Neural progenitor cell (in vitro differentiated cells): ENCODE results near the gene EPN2. TPM values are rescaled to one million over a fixed set of nuclear protein-coding genes. Genes with fewer than 3 reads are reported as not detected.

Source experiments
- DNase-seq: peaks from one replicate; pipeline ENCODE4 v3.0.0-alpha.2; 2016; ENCODE audit warnings: low spot score
- H2AFZ ChIP-seq: fragments of 200-600 bp; sonication (generic); replicated peaks from 2 replicates; pipeline ENCODE4 v1.6.1; 2016; ENCODE audit warnings: antibody characterized with exemption
- H3F3A ChIP-seq: fragments of 200-600 bp; sonication (generic); 2 replicates; pipeline ENCODE4 v1.6.1; 2016; ENCODE audit warnings: antibody characterized with exemption, low read depth
- H3K27ac ChIP-seq: fragments of 200-600 bp; sonication (generic); 2 replicates; pipeline ENCODE4 v1.5.1; 2016; ENCODE audit warnings: mild to moderate bottlenecking
- H3K27me3 ChIP-seq: fragments of 200-600 bp; sonication (generic); 2 replicates; pipeline ENCODE4 v1.6.1; 2016; ENCODE audit warnings: mild to moderate bottlenecking, moderate library complexity
- H3K36me3 ChIP-seq: fragments of 200-600 bp; sonication (generic); 2 replicates; pipeline ENCODE4 v1.5.1; 2016
- H3K4me1 ChIP-seq: fragments of 200-600 bp; sonication (generic); 2 replicates; pipeline ENCODE4 v1.6.1; 2016; ENCODE audit warnings: mixed run types
- H3K4me2 ChIP-seq: fragments of 200-600 bp; sonication (generic); 2 replicates; pipeline ENCODE4 v1.6.1; 2016
- H3K4me3 ChIP-seq: fragments of 200-600 bp; sonication (generic); 2 replicates; pipeline ENCODE4 v1.5.1; 2016
- H3K79me2 ChIP-seq: fragments of 200-600 bp; sonication (generic); 2 replicates; pipeline ENCODE4 v1.6.1; 2016; ENCODE audit warnings: low read depth
- H3K9ac ChIP-seq: fragments of 200-600 bp; sonication (generic); 2 replicates; pipeline ENCODE4 v1.6.1; 2016
- H3K9me3 ChIP-seq: fragments of 200-600 bp; sonication (generic); 2 replicates; pipeline ENCODE4 v1.5.1; 2016; ENCODE audit warnings: low read depth
- H4K20me1 ChIP-seq: fragments of 200-600 bp; sonication (generic); 2 replicates; pipeline ENCODE4 v1.6.1; 2016; ENCODE audit warnings: low read depth
- H3K27ac Mint-ChIP-seq: 3 replicates; pipeline ENCODE4 v1.8.0; 2021; ENCODE audit warnings: mixed read lengths
- H3K27me3 Mint-ChIP-seq: 2 replicates; pipeline ENCODE4 v1.8.0; 2022; ENCODE audit warnings: low read depth, mild to moderate bottlenecking, inconsistent platforms, moderate library complexity, mixed read lengths; ENCODE audit not compliant: insufficient read depth
- H3K36me3 Mint-ChIP-seq: 3 replicates; pipeline ENCODE4 v1.8.0; 2021; ENCODE audit warnings: mixed read lengths
- H3K4me1 Mint-ChIP-seq: 3 replicates; pipeline ENCODE4 v1.8.0; 2021; ENCODE audit warnings: mixed read lengths
- H3K4me3 Mint-ChIP-seq: 3 replicates; pipeline ENCODE4 v1.8.0; 2021; ENCODE audit warnings: mild to moderate bottlenecking, moderate library complexity, mixed read lengths
- H3K9me3 Mint-ChIP-seq: 3 replicates; pipeline ENCODE4 v1.8.0; 2020; ENCODE audit warnings: mixed read lengths
- EZH2 ChIP-seq: fragments of 200-600 bp; sonication (generic); IDR thresholded peaks from 2 replicates; pipeline ENCODE4 v1.6.1; 2017; ENCODE audit warnings: antibody characterized with exemption, mild to moderate bottlenecking, moderate library complexity
- EZH2phosphoT487 ChIP-seq: fragments of 200-600 bp; sonication (generic); IDR thresholded peaks from 2 replicates; pipeline ENCODE4 v1.6.1; 2017; ENCODE audit warnings: antibody characterized with exemption
- microRNA counts: library from miRNA; unstranded; fragments of <30 nt; microRNA quantifications from one replicate; lab custom pipeline; 2016
- microRNA-seq: library from miRNA; unstranded; fragments of <30 nt; microRNA quantifications from one replicate; pipeline ENCODE4, GENCODE V29; 2016
- small RNA-seq: library from RNA; depleted of rRNA; stranded (forward); fragments of <200 nt; gene quantifications from one replicate; pipeline ENCODE3, GENCODE V24; 2015
- total RNA-seq: library from RNA; depleted of rRNA; stranded (reverse); fragments of >200 nt; gene quantifications from 2 replicates; pipeline ENCODE4 v1.2.3, GENCODE V29; 2015; ENCODE audit warnings: low replicate concordance
- TF ChIP-seq, protein P1 (sequence below): fragments of 200-600 bp; sonication (generic); IDR thresholded peaks from 2 replicates; pipeline ENCODE4 v1.5.1; 2017; ENCODE audit warnings: antibody characterized with exemption, mild to moderate bottlenecking

Gene EPN2
- total RNA-seq, 1 donor from 2014 or later, result 30.5 TPM

DNA sequence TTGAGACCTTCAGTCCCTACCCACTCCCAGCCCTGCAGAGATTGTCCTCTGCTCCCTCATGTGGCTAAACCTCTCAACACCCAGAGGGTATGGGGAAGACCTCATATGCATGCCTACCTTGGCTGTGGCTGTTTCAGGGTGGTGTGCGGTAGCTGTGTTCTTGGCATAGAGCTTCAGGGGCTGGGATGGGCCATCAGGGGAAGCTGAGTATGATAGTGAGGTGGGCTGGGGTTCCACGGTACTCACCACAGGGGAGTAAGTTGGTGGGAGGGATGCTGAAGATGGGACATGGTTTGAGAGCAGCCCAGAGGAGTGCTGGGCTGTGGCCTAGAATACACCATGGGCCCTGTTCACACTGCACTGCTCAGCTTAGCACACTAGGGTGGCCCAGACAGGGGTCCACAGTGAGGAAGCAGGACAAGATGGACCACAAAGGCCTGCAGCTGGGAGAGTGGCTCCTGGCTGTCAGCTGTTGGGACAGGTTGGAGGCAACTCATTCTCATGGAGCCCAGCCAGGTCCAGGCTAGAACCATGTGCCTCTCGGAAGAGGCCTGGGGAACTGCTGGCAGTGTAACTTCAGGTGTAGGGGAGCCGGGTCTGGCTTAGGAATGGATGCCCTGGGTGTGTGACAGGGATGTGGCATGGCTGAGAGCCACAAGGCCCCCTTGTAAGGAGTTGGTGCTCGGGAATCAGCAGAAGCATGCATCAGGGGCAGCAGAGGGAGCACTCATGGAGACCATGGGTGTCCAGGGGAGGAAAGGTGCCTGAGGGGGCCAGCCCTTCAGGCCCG lies 146.7 kb downstream of the EPN2 start:
- no peaks in the 10 kb centered on the region for H3K9me3 Mint-ChIP-seq
- H3K36me3 ChIP-seq, result peaks cover 4% of the 10 kb centered on the region
- no peaks in the 10 kb centered on the region for H3K9me3 ChIP-seq
- H3K27ac Mint-ChIP-seq, result no peak overlapping the region
- H3K4me3 Mint-ChIP-seq, result no peak overlapping the region
- no peak overlapping the region for H3K4me3 ChIP-seq
- H3K27ac ChIP-seq, result no peak overlapping the region
- H3K4me1 ChIP-seq, result peaks cover 21% of the 10 kb centered on the region
- H3F3A ChIP-seq, result peaks cover 22% of the 10 kb centered on the region
- no peaks in the 10 kb centered on the region for H3K27me3 ChIP-seq
- TF ChIP-seq EZH2, result no peak
- TF ChIP-seq, protein P1, sequence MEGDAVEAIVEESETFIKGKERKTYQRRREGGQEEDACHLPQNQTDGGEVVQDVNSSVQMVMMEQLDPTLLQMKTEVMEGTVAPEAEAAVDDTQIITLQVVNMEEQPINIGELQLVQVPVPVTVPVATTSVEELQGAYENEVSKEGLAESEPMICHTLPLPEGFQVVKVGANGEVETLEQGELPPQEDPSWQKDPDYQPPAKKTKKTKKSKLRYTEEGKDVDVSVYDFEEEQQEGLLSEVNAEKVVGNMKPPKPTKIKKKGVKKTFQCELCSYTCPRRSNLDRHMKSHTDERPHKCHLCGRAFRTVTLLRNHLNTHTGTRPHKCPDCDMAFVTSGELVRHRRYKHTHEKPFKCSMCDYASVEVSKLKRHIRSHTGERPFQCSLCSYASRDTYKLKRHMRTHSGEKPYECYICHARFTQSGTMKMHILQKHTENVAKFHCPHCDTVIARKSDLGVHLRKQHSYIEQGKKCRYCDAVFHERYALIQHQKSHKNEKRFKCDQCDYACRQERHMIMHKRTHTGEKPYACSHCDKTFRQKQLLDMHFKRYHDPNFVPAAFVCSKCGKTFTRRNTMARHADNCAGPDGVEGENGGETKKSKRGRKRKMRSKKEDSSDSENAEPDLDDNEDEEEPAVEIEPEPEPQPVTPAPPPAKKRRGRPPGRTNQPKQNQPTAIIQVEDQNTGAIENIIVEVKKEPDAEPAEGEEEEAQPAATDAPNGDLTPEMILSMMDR, result no peak
- TF ChIP-seq EZH2phosphoT487, result no peak
- H2AFZ ChIP-seq, result no peak overlapping the region
- H4K20me1 ChIP-seq, result peaks cover 28% of the 10 kb centered on the region
- H3K4me1 Mint-ChIP-seq, result peaks cover 39% of the 10 kb centered on the region
- H3K4me2 ChIP-seq, result no peak overlapping the region
- H3K36me3 Mint-ChIP-seq, result peaks cover 32% of the 10 kb centered on the region
- H3K9ac ChIP-seq, result no peak overlapping the region
- no peak for DNase-seq
- H3K79me2 ChIP-seq, result peaks cover 27% of the 10 kb centered on the region
- peaks cover 11% of the 10 kb centered on the region for H3K27me3 Mint-ChIP-seq

DNA sequence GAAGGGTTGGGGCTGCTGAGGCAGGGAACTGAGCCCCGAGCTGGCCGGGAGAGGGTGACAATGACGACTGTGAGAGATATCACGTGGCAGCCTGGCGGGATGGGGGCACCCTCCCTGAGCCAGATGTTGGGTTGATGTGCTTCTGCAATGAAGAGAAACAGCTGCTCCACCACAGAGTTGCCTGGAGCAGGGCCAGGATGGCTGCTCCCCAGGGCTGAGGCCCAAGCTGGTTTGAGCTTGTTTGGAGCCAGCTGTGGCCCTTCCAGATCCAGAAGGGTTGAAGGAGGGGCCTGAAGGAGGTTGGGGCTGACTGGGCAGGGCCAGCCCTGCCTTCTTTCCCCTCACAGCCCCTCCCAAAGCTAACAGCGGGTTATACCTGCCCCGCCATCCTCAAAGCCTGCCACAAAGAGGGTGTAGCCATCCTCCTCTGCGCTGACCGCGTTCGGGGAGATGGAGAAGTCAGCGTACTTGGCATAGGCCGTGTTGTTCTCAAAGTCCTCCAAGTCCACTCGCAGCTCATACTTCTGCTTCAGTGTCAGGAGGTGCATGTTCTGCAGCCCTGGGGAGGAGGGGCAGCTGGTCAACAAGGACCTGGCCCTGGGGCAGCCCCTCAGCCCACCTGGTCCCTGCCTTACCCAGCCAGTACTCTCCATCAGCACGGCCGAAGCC lies 147.7 kb downstream of the EPN2 start:
- Histone ChIP-seq H3K27ac (no peak overlapping the region), H3K4me2 (no peak overlapping the region), H3K79me2 (peaks cover 17% of the 10 kb centered on the region), H3K9me3 (no peaks in the 10 kb centered on the region), H3F3A (peaks cover 22% of the 10 kb centered on the region), H3K9ac (no peak overlapping the region), H3K4me1 (peaks cover 17% of the 10 kb centered on the region), H3K36me3 (peaks cover 3% of the 10 kb centered on the region), H4K20me1 (peaks cover 18% of the 10 kb centered on the region), H3K4me3 (no peak overlapping the region), H2AFZ (no peak overlapping the region), H3K27me3 (no peaks in the 10 kb centered on the region)
- peaks cover 33% of the 10 kb centered on the region for H3K4me1 Mint-ChIP-seq
- H3K4me3 Mint-ChIP-seq, result no peak overlapping the region
- H3K27ac Mint-ChIP-seq, result peak overlapping the region; percentile 98
- peaks cover 25% of the 10 kb centered on the region for H3K36me3 Mint-ChIP-seq
- peaks cover 7% of the 10 kb centered on the region for H3K27me3 Mint-ChIP-seq
- no peak for DNase-seq
- TF ChIP-seq, protein P1, result no peak
- TF ChIP-seq EZH2 (no peak), EZH2phosphoT487 (no peak)
- no peaks in the 10 kb centered on the region for H3K9me3 Mint-ChIP-seq

DNA sequence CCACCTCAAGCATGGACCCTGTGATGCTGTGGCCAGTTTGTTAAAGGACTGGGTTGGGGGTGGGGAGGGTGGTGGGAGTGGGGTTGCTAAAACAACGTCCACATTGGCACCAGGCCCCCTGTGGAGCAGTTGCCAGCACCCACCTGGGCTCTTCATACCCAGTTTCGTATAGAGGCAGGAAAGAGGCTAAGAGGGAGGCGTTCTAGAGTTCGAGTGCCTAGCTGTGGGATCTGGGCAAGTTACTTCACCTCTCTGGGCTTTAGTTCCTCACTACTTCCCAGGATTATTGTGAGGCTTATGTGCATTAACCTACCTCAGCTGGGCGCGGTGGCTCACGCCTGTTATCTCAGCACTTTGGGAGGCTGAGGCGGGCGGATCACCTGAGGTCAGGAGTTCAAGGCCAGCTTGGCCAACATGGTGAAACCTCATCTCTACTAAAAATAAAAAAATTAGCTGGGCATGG lies 148.4 kb downstream of the EPN2 start:
- Mint-ChIP-seq H3K27me3 (peaks cover 7% of the 10 kb centered on the region), H3K27ac (no peak overlapping the region), H3K4me3 (no peak overlapping the region), H3K9me3 (no peaks in the 10 kb centered on the region), H3K36me3 (peaks cover 18% of the 10 kb centered on the region), H3K4me1 (peaks cover 30% of the 10 kb centered on the region)
- Histone ChIP-seq H3K9ac (no peak overlapping the region), H3K4me1 (peaks cover 18% of the 10 kb centered on the region), H3K27ac (no peak overlapping the region), H3F3A (peaks cover 22% of the 10 kb centered on the region), H3K79me2 (peaks cover 10% of the 10 kb centered on the region), H3K9me3 (no peaks in the 10 kb centered on the region), H2AFZ (no peak overlapping the region), H3K4me3 (no peak overlapping the region), H4K20me1 (peaks cover 14% of the 10 kb centered on the region), H3K36me3 (no peaks in the 10 kb centered on the region), H3K27me3 (no peaks in the 10 kb centered on the region), H3K4me2 (no peak overlapping the region)
- TF ChIP-seq EZH2phosphoT487 (no peak), EZH2 (no peak)
- TF ChIP-seq, protein P1, result no peak
- DNase-seq, result no peak

MicroRNAs encoded within 50 kb of the gene (microRNA counts, 767-probe panel; counts per million panel counts)
- 8,137 counts per million, percentile 94 among the panel's probes with 10 or more counts for microRNA hsa-miR-1180 (lab: Ali Mortazavi, UCI)

Small RNA genes lying within 50 kb of the gene (microRNA-seq; reads per million reads assigned to microRNA genes)
- gene MIR1180, result 610 reads per million, percentile 91 among the genes with 10 or more reads in this experiment

Small RNA genes lying within 50 kb of the gene (small RNA-seq; reads per million reads assigned to genes)
- 3.7 reads per million, percentile 93 among the genes with 10 or more reads in this experiment for gene MIR1180

Other genes starting within 250 kb of the EPN2 start
- gene FAM83G, start 232.6 kb upstream of the EPN2 start, total RNA-seq, result 9.9 and 24.3 TPM in 2 replicates
- gene GRAP, start 190.4 kb upstream of the EPN2 start, total RNA-seq, result 0.46 TPM in 1 of 2 replicates, not detected in the other
- not detected in 2 replicates for gene GRAPL, start 109.8 kb upstream of the EPN2 start, total RNA-seq
- gene B9D1, start 125.4 kb downstream of the EPN2 start, total RNA-seq, result 15.1 and 43.0 TPM in 2 replicates
- gene MAPK7, start 141.1 kb downstream of the EPN2 start, total RNA-seq, result 12.2 and 20.7 TPM in 2 replicates
- 0.22 TPM in 1 of 2 replicates, not detected in the other for gene MFAP4, start 149.8 kb downstream of the EPN2 start, total RNA-seq
- gene RNF112, start 173.9 kb downstream of the EPN2 start, total RNA-seq, result 0.86 and 1.8 TPM in 2 replicates